ENCODE measurements around the gene GCH1. TPM values are rescaled to one million over a fixed set of nuclear protein-coding genes. Genes with fewer than 3 reads are reported as not detected.

GCH1 gene
- total RNA-seq, 1 donor, result 1.9 TPM

GRCh38 chr14:54796961-54797360 lies 105.7 kb downstream of the GCH1 start:
- TF ChIP-seq CTCF (IDR thresholded peaks at IDR 0.05; ENCODE audit: insufficient read depth, low read length), result no peak
- no peak overlapping the region for H3K4me3 ChIP-seq (ENCODE audit: low read depth, low read length)
- DNase-seq (ENCODE audit: low read depth), result peak; percentile 63

- no peak for DNase-seq (ENCODE audit: low read depth)
Observed at GRCh38 chr14:54794796-54795195, 107.8 kb downstream of the GCH1 start.

GRCh38 chr14:54794159-54794558 lies 108.5 kb downstream of the GCH1 start:
- H3K4me3 ChIP-seq (ENCODE audit: low read depth, low read length), result no peak overlapping the region
- no peak for DNase-seq (ENCODE audit: low read depth)
- TF ChIP-seq CTCF (IDR thresholded peaks at IDR 0.05; ENCODE audit: insufficient read depth, low read length), result no peak

More at GRCh38 chr14:54794796-54795195, 107.8 kb downstream of the GCH1 start:
- no peak for TF ChIP-seq CTCF (IDR thresholded peaks at IDR 0.05; ENCODE audit: insufficient read depth, low read length)
- no peak overlapping the region for H3K4me3 ChIP-seq (ENCODE audit: low read depth, low read length)

- no peak overlapping the region for H3K4me3 ChIP-seq (ENCODE audit: low read depth, low read length)
- no peak for DNase-seq (ENCODE audit: low read depth)
- no peak for TF ChIP-seq CTCF (IDR thresholded peaks at IDR 0.05; ENCODE audit: insufficient read depth, low read length)
Observed at GRCh38 chr14:54792288-54792687, 110.3 kb downstream of the GCH1 start.

Small RNA genes lying within 50 kb of the gene (small RNA-seq; reads per million reads assigned to genes)
- not detected for gene MIR4308
- gene RNU6ATAC9P, result not detected

Other genes starting within 250 kb of the GCH1 start
- 9.3 and 27.0 TPM in 2 replicates for gene WDHD1, start 124.3 kb upstream of the GCH1 start, total RNA-seq (ENCODE audit: low replicate concordance)
- gene SOCS4, start 124.4 kb upstream of the GCH1 start, total RNA-seq (ENCODE audit: low replicate concordance), result 11.6 and 25.0 TPM in 2 replicates
- gene MAPK1IP1L, start 148.8 kb upstream of the GCH1 start, total RNA-seq (ENCODE audit: low replicate concordance), result 16.2 and 71.8 TPM in 2 replicates
- 83.3 and 475 TPM in 2 replicates for gene LGALS3, start 226.4 kb upstream of the GCH1 start, total RNA-seq (ENCODE audit: low replicate concordance)